Neural cell (in vitro differentiated cells): ENCODE data around the gene TIGD3. TPM values are rescaled to one million over a fixed set of nuclear protein-coding genes. Genes with fewer than 3 reads are reported as not detected.

Source experiments
- H2AFZ ChIP-seq: fragments of 200-600, 300-800 bp; sonication (generic), shearing (Covaris generic); 2 replicates; pipeline ENCODE4 v1.6.0; 2014; ENCODE audit warnings: low read depth, mild to moderate bottlenecking, antibody characterized with exemption, low read length, moderate library complexity
- H3F3A ChIP-seq: fragments of 200-600 bp; shearing (Covaris generic); 2 replicates; pipeline ENCODE4 v1.6.1; 2016; ENCODE audit warnings: mild to moderate bottlenecking, moderate library complexity, mixed read lengths, antibody characterized with exemption, low read length; ENCODE audit not compliant: insufficient read depth, poor library complexity, severe bottlenecking
- H3K27ac ChIP-seq: fragments of 200-600, 300-800 bp; sonication (generic), shearing (Covaris generic); 2 replicates; pipeline ENCODE4 v1.5.1; 2014; ENCODE audit warnings: mild to moderate bottlenecking, low read length, moderate library complexity
- H3K27me3 ChIP-seq: fragments of 300-800, 200-600 bp; sonication (generic), shearing (Covaris generic); 2 replicates; pipeline ENCODE4 v1.6.0; 2014; ENCODE audit warnings: mild to moderate bottlenecking, low read depth, low read length, moderate library complexity; ENCODE audit not compliant: insufficient read depth
- H3K36me3 ChIP-seq: fragments of 300-800, 200-600 bp; sonication (generic), shearing (Covaris generic); 2 replicates; pipeline ENCODE4 v1.5.1; 2014; ENCODE audit warnings: mild to moderate bottlenecking, antibody characterized with exemption, low read length, moderate library complexity; ENCODE audit not compliant: insufficient read depth
- H3K4me2 ChIP-seq: fragments of 300-800, 200-600 bp; sonication (generic), shearing (Covaris generic); 2 replicates; pipeline ENCODE4 v1.6.0; 2014; ENCODE audit warnings: mild to moderate bottlenecking, low read length
- H3K4me3 ChIP-seq: fragments of 300-800, 200-600 bp; sonication (generic), shearing (Covaris generic); 2 replicates; pipeline ENCODE4 v1.5.1; 2014; ENCODE audit warnings: mild to moderate bottlenecking, low read length, moderate library complexity
- H3K79me2 ChIP-seq: fragments of 200-600 bp; shearing (Covaris generic); replicated peaks from 2 replicates; pipeline ENCODE4 v1.6.0; 2014; ENCODE audit warnings: mild to moderate bottlenecking, low read length, moderate library complexity; ENCODE audit not compliant: insufficient read depth
- H3K9ac ChIP-seq: fragments of 300-800, 200-600 bp; sonication (generic), shearing (Covaris generic); 2 replicates; pipeline ENCODE4 v1.6.1; 2016; ENCODE audit warnings: mild to moderate bottlenecking, low read length, mixed read lengths
- H3K9me2 ChIP-seq: fragments of 200-600 bp; shearing (Covaris generic); 2 replicates; pipeline ENCODE4 v1.6.1; 2016; ENCODE audit warnings: mild to moderate bottlenecking, low read length, mixed read lengths; ENCODE audit not compliant: insufficient read depth
- H3K9me3 ChIP-seq: fragments of 200-600, 300-800 bp; sonication (generic), shearing (Covaris generic); 2 replicates; pipeline ENCODE4 v1.6.1; 2016; ENCODE audit warnings: mild to moderate bottlenecking, mixed run types, low read length, moderate library complexity, mixed read lengths
- H4K20me1 ChIP-seq: fragments of 200-600 bp; shearing (Covaris generic); 2 replicates; pipeline ENCODE4 v1.6.1; 2016; ENCODE audit warnings: mild to moderate bottlenecking, mixed run types; ENCODE audit not compliant: insufficient read depth
- CTCF ChIP-seq: fragments of 450-650 bp; IDR thresholded peaks from 2 replicates; pipeline ENCODE4 v1.5.1; 2014; ENCODE audit warnings: antibody characterized with exemption, mild to moderate bottlenecking, moderate library complexity; ENCODE audit not compliant: poor library complexity, severe bottlenecking
- EP300 ChIP-seq: fragments of 450-650 bp; conservative IDR thresholded peaks from 2 replicates; pipeline ENCODE4 v1.6.1; 2014; ENCODE audit warnings: antibody characterized with exemption, mild to moderate bottlenecking, moderate library complexity; ENCODE audit not compliant: poor library complexity, severe bottlenecking
- EZH2 ChIP-seq: fragments of 200-600, 300-800 bp; shearing (Covaris generic), sonication (generic); IDR thresholded peaks from 2 replicates; pipeline ENCODE4 v1.6.1; 2014; ENCODE audit warnings: antibody characterized with exemption, low read length, borderline replicate concordance, mild to moderate bottlenecking; ENCODE audit not compliant: insufficient read depth, poor library complexity, severe bottlenecking
- MXI1 ChIP-seq: fragments of 450-650 bp; conservative IDR thresholded peaks from 2 replicates; pipeline ENCODE4 v1.6.1; 2014; ENCODE audit warnings: antibody characterized with exemption, mild to moderate bottlenecking; ENCODE audit not compliant: poor library complexity, severe bottlenecking
- POLR2AphosphoS5 ChIP-seq: IDR thresholded peaks from 2 replicates; pipeline ENCODE4 v1.6.1; 2012
- RAD21 ChIP-seq: fragments of 450-650 bp; conservative IDR thresholded peaks from 2 replicates; pipeline ENCODE4 v1.6.1; 2014; ENCODE audit warnings: antibody characterized with exemption, mild to moderate bottlenecking, moderate library complexity
- REST ChIP-seq: IDR thresholded peaks from 2 replicates; pipeline ENCODE4 v1.6.1; 2012; ENCODE audit warnings: borderline replicate concordance
- SMC3 ChIP-seq: fragments of 450-650 bp; conservative IDR thresholded peaks from 2 replicates; pipeline ENCODE4 v1.6.1; 2014; ENCODE audit warnings: antibody characterized with exemption, mild to moderate bottlenecking, moderate library complexity; ENCODE audit not compliant: poor library complexity
- TAF1 ChIP-seq: IDR thresholded peaks from 2 replicates; pipeline ENCODE4 v1.6.1; 2012; ENCODE audit warnings: low read depth
- polyA plus RNA-seq: library from polyadenylated mRNA; depleted of rRNA; stranded (reverse); fragments of >200 nt; gene quantifications from 2 replicates; pipeline ENCODE4 v1.2.3, GENCODE V29; 2014

TIGD3 gene
- polyA plus RNA-seq, 1 donor from 2014 or later: 16.1 TPM

DNA sequence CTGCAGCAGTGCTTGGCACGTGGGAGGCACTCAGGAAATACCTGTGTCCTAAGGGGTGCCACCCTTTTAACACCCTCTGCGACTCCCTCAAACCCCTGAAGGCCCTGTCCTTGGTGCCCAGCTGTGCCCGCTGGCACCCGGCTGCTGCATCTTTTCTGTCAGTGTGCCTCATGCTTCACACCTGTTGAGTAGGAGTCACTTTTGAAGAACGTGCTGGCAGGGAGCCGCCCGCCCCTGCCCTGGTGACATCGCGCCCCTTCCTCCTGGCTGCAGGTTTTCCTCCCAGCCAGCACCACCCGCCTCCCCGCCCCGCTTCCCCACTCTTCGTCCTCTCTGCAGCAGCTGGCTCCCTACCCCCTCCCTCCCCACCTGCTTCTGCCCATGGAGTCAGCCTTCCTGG lies 49.7 kb downstream of the TIGD3 start:
- H3F3A ChIP-seq: no peaks in the 10 kb centered on the region
- TF ChIP-seq SMC3 (no peak), TAF1 (no peak), POLR2AphosphoS5 (no peak), MXI1 (no peak), RAD21 (no peak), CTCF (no peak), EZH2 (no peak), EP300 (no peak), REST (no peak)
- no peak overlapping the region for H3K4me3 ChIP-seq
- H2AFZ ChIP-seq: no peak overlapping the region
- no peaks in the 10 kb centered on the region for H3K27me3 ChIP-seq
- no peaks in the 10 kb centered on the region for H3K79me2 ChIP-seq
- H3K9me3 ChIP-seq: no peaks in the 10 kb centered on the region
- H3K9me2 ChIP-seq: no peaks in the 10 kb centered on the region
- H3K36me3 ChIP-seq: no peaks in the 10 kb centered on the region
- no peak overlapping the region for H3K9ac ChIP-seq
- H4K20me1 ChIP-seq: no peaks in the 10 kb centered on the region
- H3K27ac ChIP-seq: no peak overlapping the region
- no peak overlapping the region for H3K4me2 ChIP-seq

DNA sequence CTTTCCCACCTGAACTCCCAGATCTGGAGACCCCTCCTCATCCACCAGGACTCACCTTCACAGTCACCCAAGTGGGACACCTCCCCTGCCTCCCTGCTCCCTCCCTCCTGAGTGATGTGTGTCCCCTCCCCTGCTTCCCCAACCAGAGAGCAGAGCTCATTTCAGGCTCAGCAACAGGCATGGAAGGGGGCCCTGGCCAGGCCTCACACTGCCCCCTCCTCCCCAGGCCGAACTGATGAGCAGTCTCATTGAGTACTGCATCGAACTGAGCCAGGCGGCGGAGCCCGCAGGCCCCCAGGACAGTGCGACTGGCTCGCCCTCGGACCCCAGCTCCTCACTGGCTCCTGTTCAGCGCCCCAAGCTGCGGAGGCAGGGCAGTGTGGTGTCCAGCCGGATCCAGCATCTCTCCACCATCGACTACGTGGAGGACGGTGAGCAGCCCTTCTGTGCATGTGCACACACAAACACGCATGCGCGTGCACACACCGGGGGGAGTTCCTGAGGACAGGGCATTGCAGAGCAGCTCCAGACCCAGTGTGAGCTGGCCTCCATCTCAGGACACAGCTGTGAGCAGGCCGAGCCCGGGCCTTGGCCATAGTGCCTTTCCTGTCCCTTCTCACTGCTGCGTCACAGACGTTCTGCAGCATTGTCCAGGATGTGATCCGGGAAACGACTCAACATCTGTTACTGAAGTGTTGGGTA lies 50.2 kb downstream of the TIGD3 start:
- no peaks in the 10 kb centered on the region for H3K9me3 ChIP-seq
- H3K79me2 ChIP-seq: no peaks in the 10 kb centered on the region
- no peaks in the 10 kb centered on the region for H3K36me3 ChIP-seq
- no peaks in the 10 kb centered on the region for H3K27me3 ChIP-seq
- H3K27ac ChIP-seq: no peak overlapping the region
- H3K4me3 ChIP-seq: no peak overlapping the region
- no peak overlapping the region for H2AFZ ChIP-seq
- no peaks in the 10 kb centered on the region for H3F3A ChIP-seq
- H3K9ac ChIP-seq: no peak overlapping the region
- TF ChIP-seq MXI1: no peak
- no peak for TF ChIP-seq POLR2AphosphoS5
- no peaks in the 10 kb centered on the region for H3K9me2 ChIP-seq
- H4K20me1 ChIP-seq: no peaks in the 10 kb centered on the region
- H3K4me2 ChIP-seq: no peak overlapping the region

Other genes with a start within 250 kb of the TIGD3 start
- 78.4 and 99.5 TPM in 2 replicates for gene TM7SF2, start 242.9 kb upstream of the TIGD3 start, polyA plus RNA-seq
- gene ZNHIT2, start 237.1 kb upstream of the TIGD3 start, polyA plus RNA-seq: 6.9 and 7.0 TPM in 2 replicates
- 299 and 420 TPM in 2 replicates for gene FAU, start 232.6 kb upstream of the TIGD3 start, polyA plus RNA-seq
- gene MRPL49, start 232.4 kb upstream of the TIGD3 start, polyA plus RNA-seq: 80.5 and 83.2 TPM in 2 replicates
- 12.8 and 13.0 TPM in 2 replicates for gene SYVN1, start 220.2 kb upstream of the TIGD3 start, polyA plus RNA-seq
- not detected in 2 replicates for gene SPDYC, start 184.5 kb upstream of the TIGD3 start, polyA plus RNA-seq
- gene CAPN1, start 172.8 kb upstream of the TIGD3 start, polyA plus RNA-seq: 102 and 121 TPM in 2 replicates
- gene POLA2, start 92.8 kb upstream of the TIGD3 start, polyA plus RNA-seq: 4.3 and 7.2 TPM in 2 replicates
- gene CDC42EP2, start 39.9 kb upstream of the TIGD3 start, polyA plus RNA-seq: 0.56 and 1.3 TPM in 2 replicates
- gene DPF2, start 20.9 kb upstream of the TIGD3 start, polyA plus RNA-seq: 57.8 and 60.9 TPM in 2 replicates
- gene SLC25A45, start 27.9 kb downstream of the TIGD3 start, polyA plus RNA-seq: 0.66 TPM in 1 of 2 replicates, not detected in the other
- gene FRMD8, start 31.9 kb downstream of the TIGD3 start, polyA plus RNA-seq: 17.2 and 22.2 TPM in 2 replicates
- gene NEAT1, start 68.0 kb downstream of the TIGD3 start, polyA plus RNA-seq: 2.6 and 4.2 TPM in 2 replicates
- 1,383 and 1,630 TPM in 2 replicates for gene MALAT1, start 144.3 kb downstream of the TIGD3 start, polyA plus RNA-seq
- gene SCYL1, start 170.3 kb downstream of the TIGD3 start, polyA plus RNA-seq: 48.3 and 56.2 TPM in 2 replicates
- gene LTBP3, start 203.6 kb downstream of the TIGD3 start, polyA plus RNA-seq: 3.5 and 4.6 TPM in 2 replicates
- gene ZNRD2, start 215.7 kb downstream of the TIGD3 start, polyA plus RNA-seq: 35.4 and 36.2 TPM in 2 replicates
- 75.1 and 86.1 TPM in 2 replicates for gene FAM89B, start 217.8 kb downstream of the TIGD3 start, polyA plus RNA-seq
- 18.3 and 19.8 TPM in 2 replicates for gene EHBP1L1, start 221.3 kb downstream of the TIGD3 start, polyA plus RNA-seq
- gene KCNK7, start 241.0 kb downstream of the TIGD3 start, polyA plus RNA-seq: 1.1 TPM in 1 of 2 replicates, not detected in the other